Gastroesophageal sphincter (tissue), 3 donors: ENCODE results near the gene CDK16.

Experiments used
- EP300 ChIP-seq: sonication (generic); formaldehyde crosslinking; IDR thresholded peaks from one replicate; pipeline ENCODE4 v1.6.1; 2017; ENCODE audit warnings: antibody characterized with exemption, mild to moderate bottlenecking
- POLR2A ChIP-seq, 2 donors: fragments of 450-650 bp; IDR thresholded peaks; one replicate each; pipeline ENCODE4 v1.6.1; 2017; ENCODE audit warnings: antibody characterized with exemption in 2 of 2, mild to moderate bottlenecking in 2 of 2, moderate library complexity in 1 of 2
- POLR2AphosphoS5 ChIP-seq: sonication (generic); formaldehyde crosslinking; IDR thresholded peaks from one replicate; pipeline ENCODE4 v1.6.1; 2017; ENCODE audit warnings: antibody characterized with exemption
- TF ChIP-seq, protein P1 (sequence below), 4 experiments: fragments of 200-600 bp in 2 of 4; fragments of 450-650 bp in 2 of 4; sonication (generic) in 1 of 4; IDR thresholded peaks; one replicate each; pipeline ENCODE4 v1.5.1; 2017 to 2019; ENCODE audit warnings: antibody characterized with exemption in 4 of 4, mild to moderate bottlenecking in 2 of 4, moderate library complexity in 2 of 4

- TF ChIP-seq, protein P1, sequence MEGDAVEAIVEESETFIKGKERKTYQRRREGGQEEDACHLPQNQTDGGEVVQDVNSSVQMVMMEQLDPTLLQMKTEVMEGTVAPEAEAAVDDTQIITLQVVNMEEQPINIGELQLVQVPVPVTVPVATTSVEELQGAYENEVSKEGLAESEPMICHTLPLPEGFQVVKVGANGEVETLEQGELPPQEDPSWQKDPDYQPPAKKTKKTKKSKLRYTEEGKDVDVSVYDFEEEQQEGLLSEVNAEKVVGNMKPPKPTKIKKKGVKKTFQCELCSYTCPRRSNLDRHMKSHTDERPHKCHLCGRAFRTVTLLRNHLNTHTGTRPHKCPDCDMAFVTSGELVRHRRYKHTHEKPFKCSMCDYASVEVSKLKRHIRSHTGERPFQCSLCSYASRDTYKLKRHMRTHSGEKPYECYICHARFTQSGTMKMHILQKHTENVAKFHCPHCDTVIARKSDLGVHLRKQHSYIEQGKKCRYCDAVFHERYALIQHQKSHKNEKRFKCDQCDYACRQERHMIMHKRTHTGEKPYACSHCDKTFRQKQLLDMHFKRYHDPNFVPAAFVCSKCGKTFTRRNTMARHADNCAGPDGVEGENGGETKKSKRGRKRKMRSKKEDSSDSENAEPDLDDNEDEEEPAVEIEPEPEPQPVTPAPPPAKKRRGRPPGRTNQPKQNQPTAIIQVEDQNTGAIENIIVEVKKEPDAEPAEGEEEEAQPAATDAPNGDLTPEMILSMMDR (IDR thresholded peaks at IDR 0.05), result no peak
- no peak for TF ChIP-seq POLR2AphosphoS5
- no peak for TF ChIP-seq POLR2A (IDR thresholded peaks at IDR 0.05)
- no peak for TF ChIP-seq EP300
Measured at GRCh38 chrX:47240619-47241018, 22.1 kb downstream of the CDK16 start.
